ENCODE data around the gene HOXA10. TPM values are rescaled to one million over a fixed set of nuclear protein-coding genes. Genes with fewer than 3 reads are reported as not detected.

Gene HOXA10
- polyA plus RNA-seq, 1 donor, result 0.12 TPM

GRCh38 chr7:27140126-27140857 lies 33.8 kb downstream of the HOXA10 start:
- H3K27me3 ChIP-seq (ENCODE audit: control insufficient read depth, insufficient read depth, low read length), result peaks cover 15% of the 10 kb centered on the region
- H3K9me3 ChIP-seq (ENCODE audit: control insufficient read depth, low read depth, low read length), result peaks cover 9% of the 10 kb centered on the region
- H3K36me3 ChIP-seq (ENCODE audit: control insufficient read depth, insufficient read depth, low read length), result peaks cover 7% of the 10 kb centered on the region
- DNase-seq, result peak in 1 of 2 donors; percentile 90
- peak overlapping the region; percentile 62 for H3K4me3 ChIP-seq (ENCODE audit: low read length)
- peak overlapping the region; percentile 79 for H3K27ac ChIP-seq (ENCODE audit: low read length)
- 27% methylated on average over 3 of the region's 15 CpGs for WGBS (ENCODE audit: insufficient coverage, low lambda C conversion rate)
- H3K4me1 ChIP-seq (ENCODE audit: control insufficient read depth, insufficient read depth, low read length), result peaks cover 38% of the 10 kb centered on the region

DNA sequence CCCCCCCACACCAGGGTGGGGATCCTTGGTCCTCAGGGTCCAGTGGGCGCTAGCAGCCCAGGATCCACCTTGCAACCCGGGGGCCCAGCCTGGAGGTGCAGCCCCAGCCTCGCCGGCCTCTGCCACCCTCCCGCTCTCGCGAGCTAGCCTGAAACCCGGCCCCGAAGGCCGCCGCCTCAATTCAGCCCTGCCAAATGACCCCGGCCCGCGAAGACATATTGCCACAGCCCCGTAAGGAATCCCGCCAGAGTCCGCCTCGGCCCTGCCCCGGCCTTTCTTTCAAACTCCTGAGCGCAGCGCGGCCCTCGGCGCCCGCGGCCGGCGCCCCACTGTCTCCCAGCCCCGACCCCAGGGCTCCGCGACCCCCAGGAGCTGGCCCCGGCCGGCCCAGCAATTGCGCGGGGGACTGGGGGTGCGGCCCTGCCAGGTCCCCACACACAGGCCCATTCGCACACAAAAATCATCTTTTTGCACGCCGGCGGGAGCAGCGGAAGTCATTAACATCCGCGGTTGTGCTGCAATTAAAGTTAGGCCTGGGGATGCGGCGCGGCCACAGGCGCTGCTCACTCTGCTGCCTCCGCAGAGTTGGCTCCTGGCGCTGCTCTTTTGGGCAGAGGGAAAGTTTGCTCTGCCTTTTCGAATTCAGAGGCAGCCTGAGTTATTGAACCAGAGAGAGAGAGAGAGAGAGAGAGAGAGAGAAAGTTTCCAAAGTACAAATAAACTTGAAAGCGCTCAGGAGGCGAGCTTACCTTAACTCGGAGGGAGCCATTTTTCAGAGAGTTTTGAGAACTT lies 34.6 kb downstream of the HOXA10 start:
- peak in 1 of 2 donors; percentile 83 for DNase-seq
- Histone ChIP-seq H3K4me3 (ENCODE audit: low read length) (peak overlapping the region; percentile 62), H3K4me1 (ENCODE audit: control insufficient read depth, insufficient read depth, low read length) (peaks cover 41% of the 10 kb centered on the region), H3K27me3 (ENCODE audit: control insufficient read depth, insufficient read depth, low read length) (peaks cover 8% of the 10 kb centered on the region), H3K36me3 (ENCODE audit: control insufficient read depth, insufficient read depth, low read length) (peaks cover 4% of the 10 kb centered on the region), H3K9me3 (ENCODE audit: control insufficient read depth, low read depth, low read length) (peaks cover 2% of the 10 kb centered on the region), H3K27ac (ENCODE audit: low read length) (peak overlapping the region; percentile 79)
- WGBS (ENCODE audit: insufficient coverage, low lambda C conversion rate), result 0% methylated on average over 2 of the region's 53 CpGs

- WGBS (ENCODE audit: insufficient coverage, low lambda C conversion rate), result 19% methylated on average over 4 of the region's 11 CpGs
- peaks cover 2% of the 10 kb centered on the region for H3K27me3 ChIP-seq (ENCODE audit: control insufficient read depth, insufficient read depth, low read length)
Observed at GRCh38 chr7:27138985-27139333, 35.2 kb downstream of the HOXA10 start.

DNA sequence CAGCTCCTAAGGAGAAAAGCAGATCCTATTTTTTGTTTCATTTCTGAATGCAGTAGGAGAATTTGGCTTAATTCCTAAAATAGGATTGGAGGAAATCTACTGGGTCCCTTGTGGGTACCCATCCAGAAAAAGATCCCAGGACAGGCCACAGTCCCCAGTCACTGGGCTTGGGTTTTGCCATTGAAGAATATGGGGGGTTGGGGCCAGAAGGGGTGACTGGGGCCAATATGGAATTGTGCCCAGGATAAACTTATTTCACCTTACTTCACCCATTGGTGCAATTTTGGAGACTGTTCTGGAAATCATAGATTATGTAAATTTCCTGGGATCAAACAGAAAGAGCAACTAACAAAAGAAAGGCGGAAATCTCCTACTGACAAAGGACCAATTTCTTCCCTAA lies 35.6 kb downstream of the HOXA10 start:
- H3K36me3 ChIP-seq (ENCODE audit: control insufficient read depth, insufficient read depth, low read length), result peaks cover 3% of the 10 kb centered on the region
- peaks cover 42% of the 10 kb centered on the region for H3K4me1 ChIP-seq (ENCODE audit: control insufficient read depth, insufficient read depth, low read length)
- DNase-seq, result no peak
- H3K27me3 ChIP-seq (ENCODE audit: control insufficient read depth, insufficient read depth, low read length), result no peaks in the 10 kb centered on the region
- H3K27ac ChIP-seq (ENCODE audit: low read length), result peak overlapping the region; percentile 79
- WGBS (ENCODE audit: insufficient coverage, low lambda C conversion rate), result no CpG with 5 or more reads among the region's 1 CpG
- peak overlapping the region; percentile 62 for H3K4me3 ChIP-seq (ENCODE audit: low read length)
- no peaks in the 10 kb centered on the region for H3K9me3 ChIP-seq (ENCODE audit: control insufficient read depth, low read depth, low read length)

More at GRCh38 chr7:27138985-27139333, 35.2 kb downstream of the HOXA10 start:
- H3K9me3 ChIP-seq (ENCODE audit: control insufficient read depth, low read depth, low read length), result no peaks in the 10 kb centered on the region
- no peak for DNase-seq
- H3K4me3 ChIP-seq (ENCODE audit: low read length), result peak overlapping the region; percentile 62
- peak overlapping the region; percentile 79 for H3K27ac ChIP-seq (ENCODE audit: low read length)
- H3K4me1 ChIP-seq (ENCODE audit: control insufficient read depth, insufficient read depth, low read length), result peaks cover 39% of the 10 kb centered on the region
- H3K36me3 ChIP-seq (ENCODE audit: control insufficient read depth, insufficient read depth, low read length), result peaks cover 4% of the 10 kb centered on the region

DNA sequence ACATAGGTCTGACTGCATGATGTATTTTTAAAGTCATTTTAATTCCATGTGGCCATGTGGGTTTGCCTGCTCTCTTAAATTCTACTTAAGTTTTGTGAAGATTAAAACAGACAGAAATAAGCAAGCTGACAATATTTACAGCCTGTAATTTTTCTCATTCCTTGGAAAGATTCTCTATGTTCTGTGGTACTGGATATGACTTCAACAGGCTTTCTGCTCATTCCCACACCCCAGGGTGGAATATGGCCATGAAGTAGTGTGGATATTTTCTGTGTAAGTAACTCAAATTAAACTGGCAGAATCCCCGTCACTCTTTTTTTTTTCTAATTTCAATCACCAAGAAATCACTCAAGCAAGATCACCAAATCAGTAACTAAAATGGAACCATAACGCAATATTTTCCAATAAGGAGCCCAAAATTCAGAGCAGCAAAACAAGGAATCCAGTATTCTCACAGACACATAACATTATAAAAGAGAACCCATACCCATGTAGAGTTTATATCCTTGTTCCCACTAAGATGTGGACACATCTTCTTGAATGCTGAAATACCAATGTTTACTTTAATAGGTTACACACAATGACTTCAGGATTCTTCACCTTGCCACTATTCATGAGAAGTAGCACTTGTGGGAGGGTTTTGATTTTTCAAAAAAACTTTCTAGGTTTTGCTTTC lies 36.3 kb downstream of the HOXA10 start:
- no CpG with 5 or more reads among the region's 2 CpGs for WGBS (ENCODE audit: insufficient coverage, low lambda C conversion rate)
- Histone ChIP-seq H3K4me3 (ENCODE audit: low read length) (peak overlapping the region; percentile 62), H3K4me1 (ENCODE audit: control insufficient read depth, insufficient read depth, low read length) (peaks cover 48% of the 10 kb centered on the region), H3K27ac (ENCODE audit: low read length) (peak overlapping the region; percentile 79), H3K36me3 (ENCODE audit: control insufficient read depth, insufficient read depth, low read length) (peaks cover 3% of the 10 kb centered on the region), H3K27me3 (ENCODE audit: control insufficient read depth, insufficient read depth, low read length) (no peaks in the 10 kb centered on the region), H3K9me3 (ENCODE audit: control insufficient read depth, low read depth, low read length) (no peaks in the 10 kb centered on the region)
- peak in 1 of 2 donors; percentile 33 for DNase-seq

- H3K36me3 ChIP-seq (ENCODE audit: control insufficient read depth, insufficient read depth, low read length), result no peaks in the 10 kb centered on the region
- no peaks in the 10 kb centered on the region for H3K27me3 ChIP-seq (ENCODE audit: control insufficient read depth, insufficient read depth, low read length)
- peak overlapping the region; percentile 79 for H3K27ac ChIP-seq (ENCODE audit: low read length)
- peaks cover 50% of the 10 kb centered on the region for H3K4me1 ChIP-seq (ENCODE audit: control insufficient read depth, insufficient read depth, low read length)
- no peak for DNase-seq
- no CpG with 5 or more reads among the region's 2 CpGs for WGBS (ENCODE audit: insufficient coverage, low lambda C conversion rate)
- no peaks in the 10 kb centered on the region for H3K9me3 ChIP-seq (ENCODE audit: control insufficient read depth, low read depth, low read length)
- no peak overlapping the region for H3K4me3 ChIP-seq (ENCODE audit: low read length)
Observed at GRCh38 chr7:27134392-27134791, 39.7 kb downstream of the HOXA10 start.

GRCh38 chr7:27133409-27134231 lies 40.5 kb downstream of the HOXA10 start:
- H3K36me3 ChIP-seq (ENCODE audit: control insufficient read depth, insufficient read depth, low read length), result no peaks in the 10 kb centered on the region
- H3K4me1 ChIP-seq (ENCODE audit: control insufficient read depth, insufficient read depth, low read length), result peaks cover 50% of the 10 kb centered on the region
- peak overlapping the region; percentile 79 for H3K27ac ChIP-seq (ENCODE audit: low read length)
- no peaks in the 10 kb centered on the region for H3K9me3 ChIP-seq (ENCODE audit: control insufficient read depth, low read depth, low read length)
- DNase-seq, result peak in 1 of 2 donors; percentile 75
- H3K27me3 ChIP-seq (ENCODE audit: control insufficient read depth, insufficient read depth, low read length), result no peaks in the 10 kb centered on the region
- WGBS (ENCODE audit: insufficient coverage, low lambda C conversion rate), result no CpG with 5 or more reads among the region's 18 CpGs
- H3K4me3 ChIP-seq (ENCODE audit: low read length), result no peak overlapping the region

DNA sequence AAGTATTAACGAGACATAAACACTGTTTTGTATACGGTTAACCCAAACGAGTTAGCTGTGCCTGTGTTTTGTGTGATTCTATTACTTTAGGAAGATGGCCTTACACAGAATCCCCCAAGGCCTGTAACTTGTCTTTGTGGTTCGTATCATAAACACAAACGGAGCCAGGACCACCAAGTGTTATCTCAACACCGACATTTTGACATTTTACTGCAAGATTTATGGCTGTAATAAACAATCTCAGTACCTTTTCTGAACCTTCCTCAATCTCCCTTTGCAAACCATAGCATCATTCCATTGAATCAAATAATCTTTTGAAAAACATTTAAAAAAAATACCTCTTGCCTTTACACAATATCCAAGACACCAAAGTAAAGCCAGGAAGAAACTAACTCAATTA lies 41.1 kb downstream of the HOXA10 start:
- 44% methylated on average over 3 of the region's 6 CpGs for WGBS (ENCODE audit: insufficient coverage, low lambda C conversion rate)
- no peak for DNase-seq
- Histone ChIP-seq H3K36me3 (ENCODE audit: control insufficient read depth, insufficient read depth, low read length) (no peaks in the 10 kb centered on the region), H3K9me3 (ENCODE audit: control insufficient read depth, low read depth, low read length) (no peaks in the 10 kb centered on the region), H3K27me3 (ENCODE audit: control insufficient read depth, insufficient read depth, low read length) (no peaks in the 10 kb centered on the region), H3K27ac (ENCODE audit: low read length) (peak overlapping the region; percentile 79), H3K4me1 (ENCODE audit: control insufficient read depth, insufficient read depth, low read length) (peaks cover 50% of the 10 kb centered on the region), H3K4me3 (ENCODE audit: low read length) (no peak overlapping the region)

GRCh38 chr7:27132214-27132613 lies 41.9 kb downstream of the HOXA10 start:
- Histone ChIP-seq H3K9me3 (ENCODE audit: control insufficient read depth, low read depth, low read length) (no peaks in the 10 kb centered on the region), H3K27ac (ENCODE audit: low read length) (peak overlapping the region; percentile 90), H3K4me1 (ENCODE audit: control insufficient read depth, insufficient read depth, low read length) (peaks cover 51% of the 10 kb centered on the region), H3K36me3 (ENCODE audit: control insufficient read depth, insufficient read depth, low read length) (no peaks in the 10 kb centered on the region), H3K4me3 (ENCODE audit: low read length) (no peak overlapping the region), H3K27me3 (ENCODE audit: control insufficient read depth, insufficient read depth, low read length) (no peaks in the 10 kb centered on the region)
- no peak for DNase-seq
- WGBS (ENCODE audit: insufficient coverage, low lambda C conversion rate), result 100% methylated on average over 1 of the region's 2 CpGs

All from large intestine (tissue), 3 donors.